HG03064 (cell line): ENCODE data around the gene ZNF467.

Source experiments
- ATAC-seq: cut with Tn5 transposase; IDR thresholded peaks from one replicate; pipeline ENCODE4 v1.9.1; 2021; ENCODE audit warnings: low read depth; ENCODE audit not compliant: unreplicated experiment

The ZNF467 gene

GRCh38 chr7:149772956-149773434 is 393 bp downstream of the ZNF467 start:
- ATAC-seq: no peak

DNA sequence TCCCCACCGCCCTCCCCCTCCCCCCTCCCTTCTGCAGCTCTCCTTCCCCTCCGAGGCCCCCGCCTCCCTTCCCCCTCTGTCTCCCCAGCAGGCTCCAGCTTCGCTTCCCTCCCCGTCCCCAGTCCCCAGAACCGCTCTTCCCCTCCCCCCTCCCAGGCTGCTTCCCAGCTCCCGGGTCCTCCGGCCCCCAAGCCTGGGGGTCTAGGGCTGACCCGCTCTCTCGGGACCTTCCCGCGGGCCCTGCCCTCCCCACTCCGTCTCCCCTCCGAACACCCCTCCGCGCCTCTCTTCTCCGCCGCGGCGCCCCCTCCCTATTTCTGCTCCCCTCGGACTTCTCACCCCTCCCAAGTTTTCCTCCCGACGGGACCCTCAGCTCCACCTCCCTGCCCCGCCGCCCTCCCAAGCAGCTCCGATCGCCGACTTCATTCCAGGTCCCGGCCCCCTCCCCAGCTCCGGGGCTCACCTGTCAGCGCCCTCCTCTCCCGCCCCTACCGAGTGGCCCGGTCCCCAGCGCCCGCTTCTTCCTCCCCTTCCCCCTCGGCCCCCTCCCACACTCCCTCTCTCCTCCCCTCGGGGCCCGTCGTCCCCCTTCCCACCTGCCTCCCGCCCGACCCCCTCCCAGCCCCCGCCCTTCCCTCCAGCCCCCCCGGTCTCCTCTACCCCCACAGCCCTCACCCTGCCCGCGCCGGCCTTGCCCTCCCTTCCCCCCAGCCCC is 990 bp downstream of the ZNF467 start:
- ATAC-seq: no peak

DNA sequence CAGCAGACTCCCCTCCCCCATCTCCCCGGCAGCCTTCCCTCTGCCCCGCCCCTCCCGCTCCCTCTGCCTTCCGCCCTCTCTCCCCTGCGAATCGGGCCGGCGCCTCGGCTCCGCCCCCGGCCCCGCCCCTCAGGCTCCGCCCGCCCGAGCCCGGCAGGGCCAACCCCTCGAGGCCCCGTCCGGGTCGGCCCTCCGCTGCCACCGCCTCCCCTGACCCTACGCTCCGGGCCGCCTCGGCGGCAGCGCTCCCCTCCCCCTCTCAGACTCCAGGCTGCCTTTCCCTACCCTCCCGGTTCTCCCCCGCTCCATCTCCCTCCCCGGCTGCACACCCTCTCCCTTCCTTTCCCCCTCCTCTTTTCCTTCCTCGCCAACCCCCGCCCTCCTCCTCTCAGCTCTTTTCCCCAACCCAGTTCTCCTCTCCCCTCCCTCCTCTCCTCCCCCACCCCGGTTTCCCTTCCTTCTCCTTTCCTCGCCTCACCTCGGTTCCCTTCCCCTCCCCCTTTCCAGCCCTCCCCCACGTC is 1.6 kb downstream of the ZNF467 start:
- peak; percentile 99 for ATAC-seq

DNA sequence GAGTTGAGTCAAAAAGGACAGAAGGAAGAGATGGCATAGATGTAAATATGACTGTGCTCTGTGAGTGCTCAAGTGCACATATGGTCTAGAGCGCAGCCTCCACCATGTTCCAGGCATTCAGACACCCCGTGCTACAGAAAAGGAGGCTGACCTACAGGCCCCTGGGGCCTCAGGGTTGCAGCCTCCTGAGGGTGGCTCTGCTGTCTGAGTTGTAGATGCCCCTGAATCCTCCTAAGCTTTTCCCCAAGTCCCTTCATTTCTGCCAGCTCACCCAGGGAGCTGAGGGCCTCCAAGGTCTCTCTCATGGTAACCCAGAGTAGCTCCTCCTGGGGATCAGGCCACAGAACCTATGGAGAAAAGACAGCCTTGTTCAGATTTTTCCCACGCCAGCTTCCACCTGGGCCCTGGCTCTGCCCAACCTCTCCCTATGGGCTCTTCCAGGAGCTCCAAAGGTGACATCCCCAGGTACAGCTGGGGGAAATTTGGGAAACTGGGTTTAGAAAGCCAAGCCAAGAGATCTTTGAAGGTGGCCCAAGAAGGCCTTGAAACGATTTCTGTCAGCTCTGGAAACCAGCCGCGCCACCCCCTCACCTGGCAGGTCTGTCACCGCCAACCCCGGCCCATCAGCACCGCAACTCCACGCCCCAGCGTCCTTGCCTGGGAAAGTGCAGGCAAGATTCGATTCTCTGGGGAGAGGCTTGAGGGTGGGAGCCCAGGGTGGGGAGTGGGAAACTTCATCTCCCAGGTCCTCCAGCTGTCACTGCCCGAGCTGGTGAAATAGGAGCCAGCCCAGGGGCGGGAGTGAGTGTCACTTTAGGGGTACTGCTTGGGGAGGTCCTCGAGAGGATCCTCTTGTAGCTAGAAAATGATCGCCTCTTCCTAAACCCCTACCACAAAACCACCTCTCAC is 2.4 kb downstream of the ZNF467 start:
- peak; percentile 3 for ATAC-seq

GRCh38 chr7:149769915-149770314 is 3.5 kb downstream of the ZNF467 start:
- no peak for ATAC-seq

- no peak for ATAC-seq
These were observed 4.5 kb downstream of the ZNF467 start for GRCh38 chr7:149768931-149769330.

DNA sequence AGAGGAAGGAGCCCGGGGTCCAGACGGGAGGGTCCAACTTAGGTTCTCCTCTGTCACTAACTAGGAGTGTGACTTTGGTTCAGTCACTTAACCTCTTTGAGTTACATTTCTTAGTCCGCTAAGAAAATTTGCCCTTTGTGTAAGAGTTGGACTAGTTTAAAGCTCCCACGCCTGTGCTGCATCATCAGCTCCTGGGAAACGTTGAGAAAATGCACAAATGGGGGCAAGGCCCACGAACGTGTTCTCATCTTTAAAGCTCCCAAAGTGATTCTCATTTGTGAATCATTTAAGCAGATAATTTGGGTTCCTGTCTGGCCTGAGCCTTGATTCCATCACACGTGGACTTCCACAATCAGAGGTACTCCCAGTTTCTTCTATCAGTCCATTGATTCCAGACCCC is 6.3 kb downstream of the ZNF467 start:
- no peak for ATAC-seq

GRCh38 chr7:149766135-149766675 is 7.2 kb downstream of the ZNF467 start:
- ATAC-seq: no peak

GRCh38 chr7:149765399-149766121 is 7.8 kb downstream of the ZNF467 start:
- no peak for ATAC-seq

DNA sequence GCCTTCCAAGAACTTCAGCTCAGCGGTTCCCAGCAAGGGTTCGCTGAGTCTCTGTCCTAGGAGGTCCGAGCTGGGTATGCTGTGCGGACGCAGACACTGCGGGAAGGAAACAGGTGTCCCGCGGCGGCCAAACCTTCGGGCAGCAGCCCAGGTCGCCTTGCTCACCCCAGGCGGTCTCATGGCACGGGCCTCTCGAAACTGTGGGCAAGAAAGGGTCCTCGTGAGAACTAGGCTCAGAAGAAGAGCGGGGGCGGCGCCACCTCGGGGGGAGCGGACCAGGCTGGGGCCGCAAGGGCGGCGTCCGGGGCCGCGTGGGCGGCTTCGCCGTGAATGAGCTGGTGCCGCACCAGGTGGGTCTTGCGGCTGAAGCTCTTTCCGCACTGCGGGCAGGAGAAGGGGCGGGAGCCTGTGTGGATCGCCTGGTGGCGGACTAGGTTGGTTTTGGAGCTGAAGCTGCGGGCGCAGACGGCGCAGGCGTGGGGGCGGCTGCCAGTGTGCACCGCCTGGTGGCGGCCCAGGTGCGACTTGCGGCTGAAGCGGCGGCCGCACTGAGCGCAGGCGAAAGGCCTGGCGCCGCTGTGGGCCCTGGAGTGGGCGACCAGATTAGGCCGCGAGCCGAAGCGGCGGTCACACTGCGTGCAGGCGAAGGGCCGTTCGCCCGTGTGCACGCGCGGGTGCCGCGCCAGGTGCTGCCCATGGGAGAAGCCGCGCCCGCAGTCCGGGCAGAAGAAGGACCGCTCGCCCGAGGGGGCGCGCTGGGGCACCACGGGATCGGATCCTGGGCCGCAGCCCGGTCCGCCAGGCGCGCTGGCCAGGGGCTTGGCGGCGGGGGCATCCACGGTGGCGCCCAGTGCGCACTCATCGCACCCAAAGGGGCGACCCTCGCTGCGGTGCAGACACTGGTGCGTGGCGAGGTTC is 8.6 kb downstream of the ZNF467 start:
- no peak for ATAC-seq

- ATAC-seq: no peak
These were observed 9.7 kb downstream of the ZNF467 start for GRCh38 chr7:149763563-149764240.

- ATAC-seq: no peak
These were observed 10.8 kb downstream of the ZNF467 start for GRCh38 chr7:149762610-149763009.

GRCh38 chr7:149762089-149762488 is 11.3 kb downstream of the ZNF467 start:
- ATAC-seq: no peak

- ATAC-seq: no peak
These were observed 12.1 kb downstream of the ZNF467 start for GRCh38 chr7:149761307-149761706.

- ATAC-seq: no peak
These were observed 12.8 kb downstream of the ZNF467 start for GRCh38 chr7:149760538-149760937.

DNA sequence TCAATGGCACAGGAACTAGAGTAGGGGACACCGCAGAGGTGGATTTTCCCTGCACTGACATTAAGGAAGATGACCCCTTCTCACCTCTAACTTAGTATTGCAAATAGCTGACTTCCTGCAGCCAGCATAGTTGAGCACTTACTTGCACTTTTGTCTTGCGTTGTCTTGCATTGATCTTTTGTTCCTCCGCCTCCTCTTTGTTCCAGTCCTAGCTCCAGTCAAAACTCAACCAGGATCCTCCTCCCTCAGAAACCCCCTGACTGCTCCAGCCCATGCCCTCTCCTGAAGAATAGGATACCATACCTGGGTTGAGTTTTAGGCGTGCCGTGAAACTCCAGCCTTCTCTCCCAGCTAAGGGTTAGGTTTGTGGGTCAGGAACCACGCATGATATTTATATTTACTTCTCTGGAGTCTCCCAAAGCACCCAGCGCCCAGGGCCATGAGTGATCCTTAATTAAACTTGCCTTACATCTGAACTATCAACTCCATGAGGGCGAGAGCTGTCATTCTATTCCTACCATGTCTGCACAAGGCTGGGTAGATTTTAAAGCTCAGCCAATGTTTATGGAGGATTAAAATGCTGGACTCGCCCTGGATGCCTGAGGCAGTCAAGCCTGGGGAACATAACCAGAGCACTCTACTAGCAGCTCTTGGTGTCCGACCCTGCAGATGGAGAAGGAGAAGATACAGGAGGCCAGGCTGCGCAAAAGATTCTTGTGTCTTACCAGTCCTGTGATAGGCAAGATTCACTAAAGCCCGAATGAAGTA is 14.1 kb downstream of the ZNF467 start:
- ATAC-seq: no peak

DNA sequence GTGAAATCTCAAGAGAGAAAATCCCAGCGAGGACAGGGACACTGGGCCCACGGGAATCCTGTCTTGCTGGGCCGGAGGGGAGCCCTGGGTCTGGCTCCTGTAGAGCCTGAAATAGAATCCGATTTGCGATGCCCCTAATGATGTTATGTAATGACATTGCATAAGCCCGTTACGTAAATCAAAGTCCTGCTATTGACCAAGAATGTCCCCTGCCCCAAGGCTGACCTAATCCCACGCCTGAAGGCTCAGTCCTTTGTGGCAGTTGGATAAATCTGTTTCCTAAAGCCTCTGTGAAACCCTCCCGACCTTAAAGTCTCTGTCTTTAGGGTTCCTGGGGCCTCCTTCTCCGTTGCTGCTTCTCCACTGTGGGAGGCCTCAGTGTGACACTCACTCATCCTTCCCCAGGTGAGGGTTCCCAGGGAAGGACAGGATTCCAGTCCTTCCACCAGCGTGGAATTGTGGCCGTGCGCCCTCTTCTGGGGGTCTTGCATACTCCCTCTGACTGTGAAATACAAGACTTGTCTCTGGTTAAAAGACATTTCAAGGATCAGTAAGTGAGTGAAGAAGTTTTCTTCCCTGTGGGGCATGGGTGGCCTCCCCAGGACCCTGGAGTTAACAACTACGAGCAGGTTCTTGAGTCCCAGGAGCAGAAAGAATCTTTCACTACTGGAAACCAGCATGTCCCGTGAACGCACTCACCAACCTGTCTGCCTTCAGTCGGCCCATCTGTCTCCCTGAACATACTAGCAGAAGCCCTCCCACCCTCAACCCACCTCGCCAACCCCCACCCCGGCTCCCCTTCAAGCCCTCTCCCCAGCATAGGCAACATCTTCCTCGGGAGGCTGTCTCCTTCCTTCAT is 19.8 kb downstream of the ZNF467 start:
- no peak for ATAC-seq
